GM12873 (cell line): ENCODE data around the gene CCDC82.

Experiments used
- CTCF ChIP-seq: IDR thresholded peaks from 2 replicates; pipeline ENCODE4 v1.5.1; 2012; ENCODE audit warnings: low read depth, mild to moderate bottlenecking, moderate library complexity, low read length, control low read depth; ENCODE audit not compliant: insufficient read depth; ENCODE audit errors: missing control alignments

CCDC82 gene

GRCh38 chr11:96318399-96318798 is 71.3 kb downstream of the CCDC82 start:
- TF ChIP-seq CTCF: no peak

GRCh38 chr11:96317985-96318384 is 71.7 kb downstream of the CCDC82 start:
- TF ChIP-seq CTCF: no peak

- no peak for TF ChIP-seq CTCF
These were observed 72.1 kb downstream of the CCDC82 start for GRCh38 chr11:96317571-96317970.

- TF ChIP-seq CTCF: no peak
These were observed 72.8 kb downstream of the CCDC82 start for GRCh38 chr11:96316869-96317268.

GRCh38 chr11:96315476-96315875 is 74.2 kb downstream of the CCDC82 start:
- no peak for TF ChIP-seq CTCF

GRCh38 chr11:96314326-96315020 is 75.2 kb downstream of the CCDC82 start:
- no peak for TF ChIP-seq CTCF

- no peak for TF ChIP-seq CTCF
These were observed 76.5 kb downstream of the CCDC82 start for GRCh38 chr11:96313163-96313562.
